ENCODE data around the gene ATF1.
A peak's percentile ranks its signal among the peaks of the same experiment; 100 is the strongest.

ATF1 gene

DNA sequence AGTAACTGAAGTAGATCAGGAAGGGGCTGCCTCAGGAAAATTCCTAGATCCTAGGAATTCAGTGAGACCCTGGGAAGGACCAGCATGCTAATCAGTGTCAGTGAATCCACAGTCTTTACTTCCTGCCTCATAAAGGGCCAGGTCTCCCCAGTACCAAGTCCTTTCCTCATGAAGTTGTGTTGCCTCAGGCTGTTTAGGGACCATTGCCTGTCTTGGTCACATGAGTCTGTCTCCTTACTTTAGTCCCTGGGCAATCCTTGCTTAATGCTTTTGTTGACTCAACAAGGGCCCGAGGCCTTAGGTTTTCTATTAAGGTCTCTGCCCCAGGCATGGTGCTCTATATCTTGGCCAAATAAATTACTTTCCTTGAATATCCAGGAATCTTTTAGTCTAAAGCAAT, 16.1 kb upstream of the ATF1 start:
- Mint-ChIP-seq H3K36me3 (ENCODE audit: low read depth) (peaks cover 50% of the 10 kb centered on the region), H3K4me1 (peaks cover 9% of the 10 kb centered on the region), H3K9me3 (no peaks in the 10 kb centered on the region), H3K4me3 (no peak overlapping the region), H3K27me3 (ENCODE audit: low read depth) (no peaks in the 10 kb centered on the region), H3K27ac (no peak overlapping the region)
- TF ChIP-seq, protein P1, sequence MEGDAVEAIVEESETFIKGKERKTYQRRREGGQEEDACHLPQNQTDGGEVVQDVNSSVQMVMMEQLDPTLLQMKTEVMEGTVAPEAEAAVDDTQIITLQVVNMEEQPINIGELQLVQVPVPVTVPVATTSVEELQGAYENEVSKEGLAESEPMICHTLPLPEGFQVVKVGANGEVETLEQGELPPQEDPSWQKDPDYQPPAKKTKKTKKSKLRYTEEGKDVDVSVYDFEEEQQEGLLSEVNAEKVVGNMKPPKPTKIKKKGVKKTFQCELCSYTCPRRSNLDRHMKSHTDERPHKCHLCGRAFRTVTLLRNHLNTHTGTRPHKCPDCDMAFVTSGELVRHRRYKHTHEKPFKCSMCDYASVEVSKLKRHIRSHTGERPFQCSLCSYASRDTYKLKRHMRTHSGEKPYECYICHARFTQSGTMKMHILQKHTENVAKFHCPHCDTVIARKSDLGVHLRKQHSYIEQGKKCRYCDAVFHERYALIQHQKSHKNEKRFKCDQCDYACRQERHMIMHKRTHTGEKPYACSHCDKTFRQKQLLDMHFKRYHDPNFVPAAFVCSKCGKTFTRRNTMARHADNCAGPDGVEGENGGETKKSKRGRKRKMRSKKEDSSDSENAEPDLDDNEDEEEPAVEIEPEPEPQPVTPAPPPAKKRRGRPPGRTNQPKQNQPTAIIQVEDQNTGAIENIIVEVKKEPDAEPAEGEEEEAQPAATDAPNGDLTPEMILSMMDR (IDR thresholded peaks at IDR 0.05; ENCODE audit: unreplicated experiment in 3 of 3), result no peak

GRCh38 chr12:50749459-50749882, 14.4 kb upstream of the ATF1 start:
- H3K27ac Mint-ChIP-seq, result no peak overlapping the region
- peaks cover 9% of the 10 kb centered on the region for H3K4me1 Mint-ChIP-seq
- no peaks in the 10 kb centered on the region for H3K9me3 Mint-ChIP-seq
- TF ChIP-seq, protein P1 (IDR thresholded peaks at IDR 0.05; ENCODE audit: unreplicated experiment in 3 of 3), result no peak
- no peaks in the 10 kb centered on the region for H3K27me3 Mint-ChIP-seq (ENCODE audit: low read depth)
- peaks cover 43% of the 10 kb centered on the region for H3K36me3 Mint-ChIP-seq (ENCODE audit: low read depth)
- H3K4me3 Mint-ChIP-seq, result no peak overlapping the region

GRCh38 chr12:50750366-50750765, 13.5 kb upstream of the ATF1 start:
- H3K36me3 Mint-ChIP-seq (ENCODE audit: low read depth), result peaks cover 43% of the 10 kb centered on the region
- H3K9me3 Mint-ChIP-seq, result no peaks in the 10 kb centered on the region
- H3K4me1 Mint-ChIP-seq, result peaks cover 9% of the 10 kb centered on the region
- H3K4me3 Mint-ChIP-seq, result no peak overlapping the region
- no peaks in the 10 kb centered on the region for H3K27me3 Mint-ChIP-seq (ENCODE audit: low read depth)
- TF ChIP-seq, protein P1 (IDR thresholded peaks at IDR 0.05; ENCODE audit: unreplicated experiment in 3 of 3), result no peak
- no peak overlapping the region for H3K27ac Mint-ChIP-seq

DNA sequence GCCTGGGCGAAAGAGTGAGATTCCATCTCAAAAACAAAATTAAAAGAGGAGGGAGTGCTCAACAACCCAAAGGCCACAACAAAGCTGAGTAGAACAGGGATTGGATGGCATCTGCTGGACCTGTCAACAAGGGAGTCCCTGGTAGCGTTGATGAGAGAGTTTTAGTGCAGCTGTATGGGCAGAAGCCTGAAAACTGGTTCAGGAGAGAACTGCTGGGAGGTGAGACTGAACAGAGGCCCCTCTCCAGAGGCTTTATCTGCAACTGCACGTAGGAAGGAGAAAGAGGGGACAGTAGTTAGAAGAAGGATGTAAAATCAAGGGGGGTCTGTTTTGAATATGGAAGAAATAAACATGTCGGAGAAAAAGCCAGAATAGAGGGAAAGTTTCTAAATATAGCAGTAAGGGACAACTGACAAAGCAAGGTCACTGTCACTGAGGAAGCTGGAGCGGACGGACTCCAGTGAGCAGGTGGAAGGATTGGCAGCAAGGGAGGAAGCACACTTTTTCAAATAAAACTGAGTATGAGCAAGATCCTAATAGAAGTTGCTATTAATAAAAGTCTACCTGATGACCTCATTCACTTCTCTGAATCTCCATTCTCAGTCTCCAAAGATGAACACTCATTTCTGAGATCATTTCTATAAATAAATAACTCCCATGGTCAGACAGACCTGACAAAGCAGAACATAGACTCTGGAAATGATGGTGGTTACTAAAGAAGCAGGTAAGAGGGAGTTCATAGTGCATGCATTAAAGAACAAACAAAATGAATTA, 11.8 kb upstream of the ATF1 start:
- TF ChIP-seq, protein P1 (IDR thresholded peaks at IDR 0.05; ENCODE audit: unreplicated experiment in 3 of 3), result no peak
- no peaks in the 10 kb centered on the region for H3K27me3 Mint-ChIP-seq (ENCODE audit: low read depth)
- no peaks in the 10 kb centered on the region for H3K9me3 Mint-ChIP-seq
- peak overlapping the region; percentile 7 to 56 (median 43) for H3K27ac Mint-ChIP-seq
- peaks cover 33% of the 10 kb centered on the region for H3K36me3 Mint-ChIP-seq (ENCODE audit: low read depth)
- no peak overlapping the region for H3K4me3 Mint-ChIP-seq
- peaks cover 9% of the 10 kb centered on the region for H3K4me1 Mint-ChIP-seq

- TF ChIP-seq, protein P1 (IDR thresholded peaks at IDR 0.05; ENCODE audit: unreplicated experiment in 3 of 3), result no peak
- Mint-ChIP-seq H3K36me3 (ENCODE audit: low read depth) (peaks cover 29% of the 10 kb centered on the region), H3K9me3 (no peaks in the 10 kb centered on the region), H3K4me1 (peaks cover 9% of the 10 kb centered on the region), H3K27me3 (ENCODE audit: low read depth) (no peaks in the 10 kb centered on the region), H3K27ac (no peak overlapping the region), H3K4me3 (no peak overlapping the region)
Measured at GRCh38 chr12:50753232-50753769, 10.6 kb upstream of the ATF1 start.

Data from nephron (organoid).